ENCODE results near the gene TPSG1.
A peak's percentile ranks its signal among the peaks of the same experiment; 100 is the strongest.

Gene TPSG1

GRCh38 chr16:1176280-1176897 lies 48.7 kb downstream of the TPSG1 start:
- DNase-seq (ENCODE audit: low spot score): no peak

GRCh38 chr16:1175566-1176279 lies 49.3 kb downstream of the TPSG1 start:
- DNase-seq (ENCODE audit: low spot score): no peak

- peak; percentile 51 for DNase-seq (ENCODE audit: low spot score)
These were observed 50.4 kb downstream of the TPSG1 start for GRCh38 chr16:1174477-1175357.

- no peak for DNase-seq (ENCODE audit: low spot score)
These were observed 51.1 kb downstream of the TPSG1 start for GRCh38 chr16:1173788-1174451.

DNA sequence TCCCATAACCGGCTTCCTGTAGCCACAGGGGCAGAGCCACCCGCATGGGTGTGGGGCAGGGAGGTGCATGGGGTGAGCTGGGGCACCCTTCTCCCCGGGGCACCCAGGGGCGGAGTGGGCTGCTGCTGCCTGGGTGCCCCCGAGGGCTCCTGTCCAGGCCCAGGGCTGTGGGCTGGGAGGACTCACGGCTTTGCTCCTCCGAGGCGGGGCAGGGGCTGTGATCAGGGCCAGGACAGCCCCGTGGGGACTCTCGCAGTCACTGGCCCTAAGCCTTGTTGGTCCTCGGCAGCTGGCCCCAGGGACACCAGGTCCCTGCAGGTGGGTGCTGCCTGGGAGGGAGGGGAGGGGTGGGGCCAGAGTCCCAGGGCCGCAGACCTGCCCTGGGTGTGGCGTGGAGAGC lies 52.4 kb downstream of the TPSG1 start:
- no peak for DNase-seq (ENCODE audit: low spot score)

GRCh38 chr16:1171854-1172428 lies 53.1 kb downstream of the TPSG1 start:
- DNase-seq (ENCODE audit: low spot score): no peak

Measured in GM03348 (cell line).